Mucosa of stomach (tissue), 1 donor: ENCODE data around the gene HOXC10.

Source experiments
- H3K27me3 ChIP-seq: one replicate; pipeline ENCODE4 v1.7.0; 2013; ENCODE audit warnings: mild to moderate bottlenecking, low read length; ENCODE audit not compliant: control insufficient read depth, insufficient read depth
- H3K36me3 ChIP-seq: one replicate; pipeline ENCODE4 v1.7.0; 2013; ENCODE audit warnings: low read length; ENCODE audit not compliant: control insufficient read depth, insufficient read depth
- H3K4me1 ChIP-seq: one replicate; pipeline ENCODE4 v1.7.0; 2013; ENCODE audit warnings: mild to moderate bottlenecking, low read length; ENCODE audit not compliant: control insufficient read depth, insufficient read depth
- H3K4me3 ChIP-seq: one replicate; pipeline ENCODE4 v1.7.0; 2013; ENCODE audit warnings: low read length
- H3K9ac ChIP-seq: one replicate; pipeline ENCODE4 v1.7.0; 2013; ENCODE audit warnings: mild to moderate bottlenecking, low read length, moderate library complexity
- H3K9me3 ChIP-seq: one replicate; pipeline ENCODE4 v1.7.0; 2013; ENCODE audit warnings: mild to moderate bottlenecking, low read length, moderate library complexity; ENCODE audit not compliant: control insufficient read depth
- donor health status: Pancreatic carcinoma.

The HOXC10 gene

DNA sequence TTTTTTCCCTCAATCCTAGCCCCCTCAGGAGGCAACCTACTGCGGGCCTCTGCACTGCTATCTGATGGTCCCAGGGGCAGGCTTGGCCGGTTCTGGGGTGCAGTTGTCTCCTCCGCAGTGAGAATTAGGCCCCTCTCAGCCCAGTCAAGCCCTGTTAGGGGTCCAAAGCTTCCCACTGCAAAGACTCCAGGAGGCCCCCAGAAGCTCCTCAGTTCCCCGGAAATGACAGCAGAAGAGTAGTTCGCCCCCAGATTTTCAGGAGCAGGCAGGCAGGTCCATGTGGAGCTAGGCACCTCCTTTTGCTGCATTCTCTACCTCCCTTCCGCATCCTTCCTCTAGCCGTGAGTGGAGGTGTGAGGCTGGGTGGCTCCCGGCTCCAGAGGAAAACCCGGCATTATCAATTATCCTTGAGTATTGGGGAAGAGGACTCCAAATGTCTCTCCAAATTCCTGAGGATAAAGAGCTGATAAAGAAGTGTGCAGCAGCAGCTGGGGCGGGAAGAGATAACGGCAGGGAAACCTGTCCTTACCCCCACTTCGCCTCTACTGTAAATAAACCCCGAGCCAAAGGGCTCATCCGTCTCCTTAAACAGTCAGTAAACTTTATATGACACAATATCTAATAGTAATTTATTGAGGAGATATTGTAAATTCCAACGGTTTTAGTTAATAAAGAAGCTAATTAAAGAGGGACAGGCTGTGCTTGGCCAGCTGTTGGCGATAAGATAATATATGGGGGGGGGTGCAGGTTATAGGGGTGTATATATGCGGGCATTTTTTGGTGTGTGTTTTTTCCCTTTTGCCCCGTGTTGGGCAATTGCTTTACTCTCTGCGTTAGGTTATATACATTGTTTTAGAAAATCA lies 30.9 kb upstream of the HOXC10 start:
- Histone ChIP-seq H3K9me3 (no peaks in the 10 kb centered on the region), H3K4me1 (peaks cover 3% of the 10 kb centered on the region), H3K36me3 (no peaks in the 10 kb centered on the region), H3K9ac (no peak overlapping the region), H3K4me3 (no peak overlapping the region), H3K27me3 (peaks cover 99% of the 10 kb centered on the region)

DNA sequence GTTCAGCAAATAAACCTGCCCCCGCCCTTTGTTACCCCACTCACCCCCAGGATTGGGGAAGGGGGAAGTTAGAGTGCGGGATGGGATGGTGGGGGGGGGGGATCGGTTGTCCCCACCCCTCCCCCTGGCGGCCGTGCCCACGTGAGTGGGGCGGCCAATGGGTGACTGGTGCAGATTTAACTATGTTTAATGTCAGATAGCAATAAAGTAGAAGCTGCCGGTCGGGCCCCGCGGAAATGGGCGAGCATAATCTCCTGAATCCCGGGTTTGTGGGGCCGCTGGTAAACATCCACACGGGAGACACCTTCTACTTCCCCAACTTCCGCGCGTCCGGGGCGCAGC lies 30.3 kb upstream of the HOXC10 start, which contains the start of gene HOXC12:
Gene HOXC12, plus strand, starts transcription at position 210 of the 342 bp plus-strand sequence. Its CDS starts 27 bp downstream, at position 237.
- Histone ChIP-seq H3K9me3 (no peaks in the 10 kb centered on the region), H3K36me3 (no peaks in the 10 kb centered on the region), H3K27me3 (peaks cover 99% of the 10 kb centered on the region), H3K9ac (no peak within 1 kb of the TSS), H3K4me3 (no peak within 1 kb of the TSS), H3K4me1 (peaks cover 3% of the 10 kb centered on the region)

DNA sequence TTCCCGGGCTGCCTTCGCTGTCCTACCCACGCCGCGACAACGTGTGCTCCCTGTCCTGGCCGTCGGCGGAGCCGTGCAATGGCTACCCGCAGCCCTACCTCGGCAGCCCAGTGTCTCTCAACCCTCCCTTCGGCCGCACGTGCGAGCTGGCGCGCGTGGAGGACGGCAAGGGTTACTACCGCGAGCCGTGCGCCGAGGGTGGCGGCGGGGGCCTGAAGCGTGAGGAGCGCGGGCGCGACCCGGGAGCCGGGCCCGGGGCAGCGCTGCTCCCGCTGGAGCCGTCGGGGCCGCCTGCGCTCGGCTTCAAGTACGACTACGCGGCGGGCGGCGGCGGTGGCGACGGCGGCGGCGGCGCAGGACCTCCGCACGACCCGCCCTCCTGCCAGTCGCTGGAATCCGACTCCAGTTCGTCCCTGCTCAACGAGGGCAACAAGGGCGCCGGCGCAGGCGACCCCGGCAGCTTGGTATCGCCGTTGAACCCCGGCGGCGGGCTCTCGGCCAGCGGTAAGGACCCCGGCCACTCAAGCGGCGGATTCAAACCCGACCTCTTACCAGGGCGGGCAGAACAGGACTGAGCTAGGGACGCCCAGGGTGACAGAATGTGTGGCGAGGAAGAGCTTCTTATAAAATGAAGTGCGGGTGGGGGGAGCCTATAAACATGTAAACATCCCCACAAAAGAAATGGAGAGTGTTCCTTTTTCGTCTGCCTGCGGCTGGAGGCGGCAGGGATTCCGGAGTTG lies 29.7 kb upstream of the HOXC10 start:
- Histone ChIP-seq H3K9ac (no peak overlapping the region), H3K36me3 (no peaks in the 10 kb centered on the region), H3K4me1 (peaks cover 3% of the 10 kb centered on the region), H3K4me3 (no peak overlapping the region), H3K27me3 (peaks cover 99% of the 10 kb centered on the region), H3K9me3 (no peaks in the 10 kb centered on the region)

DNA sequence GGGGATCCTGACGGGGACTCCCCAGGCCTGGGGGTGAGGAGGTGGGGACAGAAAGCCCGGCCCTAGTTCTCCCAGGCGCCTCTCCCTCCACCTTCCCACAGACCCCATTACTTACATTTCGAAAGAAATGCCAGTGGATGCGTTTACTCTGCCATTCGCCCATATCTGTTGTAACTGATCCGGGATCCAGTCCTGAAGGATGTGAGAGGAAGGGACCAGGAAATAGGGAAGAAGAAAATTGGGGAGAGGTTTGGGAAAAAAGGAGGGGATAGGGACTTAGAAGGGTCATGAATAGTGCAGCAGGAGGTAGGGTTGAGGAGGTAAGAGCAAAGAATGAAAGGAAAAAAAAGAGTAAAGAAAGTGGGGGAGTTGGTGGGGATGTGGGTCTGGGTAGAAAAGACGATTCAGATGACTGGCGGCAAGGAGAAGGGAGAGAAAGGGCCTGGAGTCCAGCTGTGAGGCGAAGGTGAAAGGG lies 29.1 kb upstream of the HOXC10 start:
- peaks cover 3% of the 10 kb centered on the region for H3K4me1 ChIP-seq
- peaks cover 99% of the 10 kb centered on the region for H3K27me3 ChIP-seq
- H3K9ac ChIP-seq = no peak overlapping the region
- H3K9me3 ChIP-seq = no peaks in the 10 kb centered on the region
- no peak overlapping the region for H3K4me3 ChIP-seq
- no peaks in the 10 kb centered on the region for H3K36me3 ChIP-seq

DNA sequence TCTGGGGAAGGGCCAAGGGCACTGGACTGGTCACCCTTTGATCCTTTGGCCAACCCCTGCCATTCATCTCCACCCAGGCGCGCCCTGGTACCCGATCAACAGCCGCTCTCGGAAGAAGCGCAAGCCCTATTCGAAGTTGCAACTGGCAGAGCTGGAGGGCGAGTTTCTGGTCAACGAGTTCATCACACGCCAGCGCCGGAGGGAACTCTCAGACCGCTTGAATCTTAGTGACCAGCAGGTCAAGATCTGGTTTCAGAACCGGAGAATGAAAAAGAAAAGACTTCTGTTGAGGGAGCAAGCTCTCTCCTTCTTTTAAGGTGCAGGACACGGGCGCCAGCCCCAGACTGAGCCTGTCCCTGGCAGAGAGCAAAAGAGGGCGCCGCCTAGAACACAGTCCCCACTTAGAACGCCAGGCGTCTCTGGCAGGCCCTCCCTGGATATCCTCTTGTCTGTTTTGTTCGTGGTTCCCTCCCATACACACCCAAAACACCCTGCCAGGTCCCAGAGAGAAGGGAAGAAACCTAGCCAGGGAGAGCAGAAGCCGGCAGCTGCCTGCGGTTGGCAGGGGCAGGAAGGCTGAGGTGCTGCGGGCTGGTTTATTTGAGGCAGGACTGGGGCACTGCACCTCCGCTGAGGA lies 28.6 kb upstream of the HOXC10 start:
- Histone ChIP-seq H3K4me3 (no peak overlapping the region), H3K4me1 (peaks cover 3% of the 10 kb centered on the region), H3K9me3 (no peaks in the 10 kb centered on the region), H3K9ac (no peak overlapping the region), H3K27me3 (peaks cover 99% of the 10 kb centered on the region), H3K36me3 (no peaks in the 10 kb centered on the region)

DNA sequence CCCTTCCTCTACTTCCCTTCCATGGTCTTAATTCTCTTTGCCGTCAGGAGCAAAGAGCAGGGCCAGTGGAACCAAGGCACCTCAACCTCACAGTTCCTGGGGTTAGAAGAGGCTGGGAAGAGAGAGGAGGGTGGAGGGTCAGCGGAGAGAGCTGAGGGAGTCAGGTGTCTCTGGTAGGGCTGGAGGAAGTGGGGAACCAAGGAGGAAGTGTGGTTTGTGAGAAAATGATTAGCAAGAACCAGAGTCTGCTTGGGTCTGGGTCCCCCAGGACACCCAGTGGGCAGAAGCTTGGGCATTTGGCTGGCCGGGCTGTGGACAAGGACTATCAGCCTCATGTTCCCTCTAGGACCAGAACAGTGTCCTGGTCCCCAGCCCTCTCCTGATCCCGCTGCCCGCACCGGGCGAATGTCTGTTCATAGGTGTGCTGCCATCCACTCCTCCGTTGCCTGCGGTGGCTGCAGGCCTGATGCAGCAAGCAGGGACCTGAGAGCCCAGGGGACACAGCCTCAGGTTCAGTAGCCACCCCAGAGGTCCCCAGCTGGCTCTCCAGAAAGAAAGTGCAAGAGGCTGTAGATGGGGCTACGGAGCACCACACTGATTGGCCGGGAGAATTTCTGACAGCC lies 27.9 kb upstream of the HOXC10 start:
- Histone ChIP-seq H3K36me3 (no peaks in the 10 kb centered on the region), H3K9ac (no peak overlapping the region), H3K4me1 (peaks cover 3% of the 10 kb centered on the region), H3K9me3 (no peaks in the 10 kb centered on the region), H3K4me3 (no peak overlapping the region), H3K27me3 (peaks cover 99% of the 10 kb centered on the region)

DNA sequence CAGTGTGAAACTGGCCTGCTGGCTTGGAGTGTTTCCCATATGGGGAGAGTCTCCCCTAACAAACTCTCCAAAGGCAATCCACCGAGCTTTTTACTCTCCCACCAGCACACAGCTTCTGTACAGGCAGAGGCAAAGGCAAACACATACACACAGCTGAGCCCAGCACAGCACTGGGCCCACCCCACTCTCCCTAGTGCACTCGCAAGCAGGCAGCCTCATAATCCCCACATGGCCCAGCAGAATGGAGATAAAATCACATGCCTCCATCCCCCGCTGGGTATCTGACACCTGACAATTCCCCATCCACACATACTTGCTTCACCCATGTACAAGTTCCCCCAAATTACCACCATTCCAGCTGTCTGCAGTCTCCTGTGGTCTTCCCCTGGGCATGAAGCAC lies 26.8 kb upstream of the HOXC10 start:
- no peak overlapping the region for H3K9ac ChIP-seq

DNA sequence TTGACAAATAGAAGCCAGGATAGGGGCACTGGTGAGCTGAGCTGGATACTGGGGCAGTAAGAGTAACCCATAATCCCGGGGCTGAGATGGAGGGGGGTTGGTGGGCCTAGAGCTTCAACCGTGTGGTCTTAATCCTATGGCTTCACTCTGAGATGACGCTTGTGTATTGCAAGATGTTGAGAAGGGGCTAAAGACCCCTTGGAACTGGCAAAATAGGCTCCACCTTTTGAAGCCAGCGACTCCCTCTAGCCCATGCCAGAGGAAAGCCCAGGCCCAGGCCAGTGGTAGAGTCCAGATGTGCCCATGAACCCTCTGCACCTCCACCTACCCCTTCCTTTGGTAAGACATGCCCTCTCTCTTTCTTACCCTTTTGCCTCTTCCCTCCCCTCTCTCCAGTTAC lies 25.6 kb upstream of the HOXC10 start:
- Histone ChIP-seq H3K27me3 (peaks cover 99% of the 10 kb centered on the region), H3K4me3 (no peak overlapping the region), H3K9ac (no peak overlapping the region), H3K9me3 (no peaks in the 10 kb centered on the region), H3K4me1 (peaks cover 3% of the 10 kb centered on the region), H3K36me3 (no peaks in the 10 kb centered on the region)

More for the DNA sequence above, 26.8 kb upstream of the HOXC10 start:
- Histone ChIP-seq H3K9me3 (no peaks in the 10 kb centered on the region), H3K36me3 (no peaks in the 10 kb centered on the region), H3K4me1 (peaks cover 3% of the 10 kb centered on the region), H3K4me3 (no peak overlapping the region), H3K27me3 (peaks cover 99% of the 10 kb centered on the region)

DNA sequence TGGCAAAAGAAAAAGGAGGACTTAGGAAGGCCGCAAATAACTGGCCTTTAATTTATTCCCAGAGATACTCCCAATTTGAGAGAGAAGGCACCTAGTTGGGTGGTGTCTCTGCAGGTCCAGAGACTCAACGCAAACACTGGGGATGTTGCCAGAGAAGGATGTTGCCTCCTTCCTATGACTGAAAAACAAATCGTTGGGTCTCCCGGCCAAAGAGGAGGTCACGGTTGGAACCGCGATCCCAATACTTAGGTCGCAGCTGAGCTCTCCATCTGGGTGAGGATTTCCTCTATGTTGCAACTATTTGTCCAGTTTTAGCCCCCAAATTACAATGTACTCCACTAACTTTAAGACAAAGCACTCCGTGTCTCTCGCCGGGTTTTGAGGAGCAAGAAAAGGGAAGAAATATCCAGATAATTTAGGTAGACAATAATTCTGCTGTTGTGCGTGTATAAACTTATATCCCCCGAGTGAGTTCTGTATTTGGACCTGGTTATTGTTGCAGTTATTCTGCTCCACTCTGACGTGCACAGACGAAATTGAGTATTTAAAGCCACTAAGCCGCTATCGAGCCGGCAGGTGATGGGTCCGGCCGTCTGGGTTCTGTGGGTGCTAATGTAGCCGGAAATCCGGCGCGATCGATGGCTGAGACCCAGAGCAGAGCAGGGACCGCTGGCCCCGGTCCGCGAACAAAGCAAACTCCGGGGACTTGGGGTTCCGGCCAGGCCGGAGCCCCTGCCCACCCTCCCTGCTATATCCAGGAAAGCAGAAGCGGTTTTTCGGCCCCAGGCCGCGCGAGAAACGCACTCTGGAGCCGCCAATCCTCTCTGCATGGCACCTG lies 24.5 kb upstream of the HOXC10 start:
- no peaks in the 10 kb centered on the region for H3K4me1 ChIP-seq
- H3K9ac ChIP-seq = no peak overlapping the region
- H3K36me3 ChIP-seq = no peaks in the 10 kb centered on the region
- H3K9me3 ChIP-seq = no peaks in the 10 kb centered on the region
- peaks cover 99% of the 10 kb centered on the region for H3K27me3 ChIP-seq
- no peak overlapping the region for H3K4me3 ChIP-seq

DNA sequence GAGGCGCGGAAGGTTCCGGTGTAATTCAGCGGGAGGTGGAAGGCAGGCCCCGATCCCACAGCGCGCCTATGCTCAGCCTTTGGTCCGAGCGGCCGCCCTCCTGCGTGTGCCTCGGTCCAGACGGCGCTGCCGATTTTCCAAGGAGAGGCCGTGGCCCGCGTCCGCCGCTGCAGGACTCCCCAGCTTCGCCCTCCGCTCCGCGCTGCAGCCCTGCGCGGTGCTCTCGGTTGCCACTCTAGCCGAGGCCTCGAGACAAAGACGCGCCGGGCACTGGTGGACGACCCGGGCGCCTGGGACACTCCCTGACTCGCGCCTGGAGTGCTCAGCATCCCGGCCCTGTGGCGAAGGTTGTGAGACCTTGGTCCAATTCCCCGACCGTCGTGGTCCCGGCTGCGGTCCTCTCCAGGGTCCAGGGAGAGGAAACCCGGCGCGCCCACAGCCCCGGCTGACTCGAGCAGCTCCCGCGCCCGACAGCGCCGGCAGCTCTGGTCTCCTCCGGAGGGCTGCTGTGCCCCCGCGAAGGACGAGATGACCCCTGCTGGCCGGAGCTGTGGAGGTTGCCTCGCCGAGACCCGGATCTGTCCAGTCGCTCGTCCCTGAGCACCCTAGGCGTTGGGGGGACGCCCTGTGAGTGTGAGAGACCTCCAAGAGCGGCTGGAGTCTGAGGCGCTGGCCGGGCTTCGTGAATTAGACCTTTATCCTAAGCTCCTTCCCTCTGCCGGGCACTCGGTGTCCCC lies 23.8 kb upstream of the HOXC10 start:
- no peaks in the 10 kb centered on the region for H3K36me3 ChIP-seq
- no peak overlapping the region for H3K4me3 ChIP-seq
- H3K27me3 ChIP-seq = peaks cover 99% of the 10 kb centered on the region
- no peaks in the 10 kb centered on the region for H3K9me3 ChIP-seq
- H3K4me1 ChIP-seq = no peaks in the 10 kb centered on the region
- no peak overlapping the region for H3K9ac ChIP-seq
